Neuronal stem cell (in vitro differentiated cells): Measurements from ENCODE around the gene POPDC3.

Experiments used
- DNase-seq: peaks from one replicate; pipeline ENCODE4 v3.0.0-alpha.2; 2013; ENCODE audit warnings: low spot score
- H2AFZ ChIP-seq: one replicate; pipeline ENCODE4 v1.6.1; 2013; ENCODE audit warnings: mild to moderate bottlenecking, low read length, inconsistent platforms
- H2AK5ac ChIP-seq: 2 replicates; pipeline ENCODE4 v1.6.1; 2013; ENCODE audit warnings: low read depth, mild to moderate bottlenecking, inconsistent platforms, low read length, moderate library complexity, mixed read lengths
- H2BK120ac ChIP-seq: 2 replicates; pipeline ENCODE4 v1.6.1; 2013; ENCODE audit warnings: low read depth, mild to moderate bottlenecking, inconsistent platforms, low read length, moderate library complexity, mixed read lengths
- H2BK12ac ChIP-seq: one replicate; pipeline ENCODE4 v1.6.1; 2013; ENCODE audit warnings: low read length, inconsistent platforms
- H2BK15ac ChIP-seq: 2 replicates; pipeline ENCODE4 v1.6.1; 2013; ENCODE audit warnings: mild to moderate bottlenecking, low read length, inconsistent platforms, mixed read lengths
- H2BK5ac ChIP-seq: one replicate; pipeline ENCODE4 v1.6.1; 2013; ENCODE audit warnings: inconsistent platforms, mild to moderate bottlenecking, low read length, moderate library complexity
- H3K14ac ChIP-seq: one replicate; pipeline ENCODE4 v1.6.1; 2013; ENCODE audit warnings: low read length, inconsistent platforms
- H3K18ac ChIP-seq: 2 replicates; pipeline ENCODE4 v1.6.1; 2013; ENCODE audit warnings: low read length, inconsistent platforms
- H3K23ac ChIP-seq: 2 replicates; pipeline ENCODE4 v1.6.1; 2013; ENCODE audit warnings: low read depth, mild to moderate bottlenecking, mixed read lengths, low read length, inconsistent platforms; ENCODE audit not compliant: poor library complexity
- H3K27ac ChIP-seq: replicated peaks from 3 replicates; pipeline ENCODE4 v1.5.1; 2013; ENCODE audit warnings: low read length, inconsistent platforms
- H3K27me3 ChIP-seq, 3 experiments: 2 replicates each; pipeline ENCODE4 v1.6.1; 2013; ENCODE audit warnings: low read length in 3 of 3, mild to moderate bottlenecking in 2 of 3, inconsistent platforms in 1 of 3, low read depth in 1 of 3, mixed read lengths in 1 of 3, moderate library complexity in 1 of 3; ENCODE audit not compliant: control insufficient read depth in 3 of 3, insufficient read depth in 3 of 3
- H3K36me3 ChIP-seq, 2 donors: replicated peaks in 1 of 2; 2 replicates each; pipeline ENCODE4 v1.6.1; 2013; ENCODE audit warnings: low read length in 2 of 2; ENCODE audit not compliant: control insufficient read depth in 2 of 2, insufficient read depth in 2 of 2
- H3K4ac ChIP-seq: 2 replicates; pipeline ENCODE4 v1.6.1; 2013; ENCODE audit warnings: inconsistent platforms, mild to moderate bottlenecking, low read length, moderate library complexity
- H3K4me1 ChIP-seq, 2 donors: 1 replicate in 1 of 2; 2 replicates in 1 of 2; pipeline ENCODE4 v1.6.1; 2013; ENCODE audit warnings: low read length in 2 of 2, low read depth in 1 of 2; ENCODE audit not compliant: control insufficient read depth in 2 of 2, insufficient read depth in 1 of 2
- H3K4me2 ChIP-seq: one replicate; pipeline ENCODE4 v1.6.1; 2013; ENCODE audit warnings: mild to moderate bottlenecking, low read length, inconsistent platforms; ENCODE audit not compliant: insufficient read depth, poor library complexity, severe bottlenecking
- H3K4me3 ChIP-seq, 2 donors: 2 replicates each; pipeline ENCODE4 v1.5.1; 2013; ENCODE audit warnings: low read length in 2 of 2, mild to moderate bottlenecking in 2 of 2, inconsistent platforms in 1 of 2, moderate library complexity in 1 of 2
- H3K79me1 ChIP-seq: one replicate; pipeline ENCODE4 v1.6.1; 2013; ENCODE audit warnings: low read depth, mild to moderate bottlenecking, inconsistent platforms, low read length, moderate library complexity
- H3K9ac ChIP-seq: one replicate; pipeline ENCODE4 v1.6.1; 2013; ENCODE audit warnings: mild to moderate bottlenecking, low read depth, low read length, inconsistent platforms; ENCODE audit not compliant: poor library complexity
- H3K9me3 ChIP-seq, 2 donors: replicated peaks in 1 of 2; 2 replicates each; pipeline versions ENCODE3 to v1.6.1; 2013; ENCODE audit warnings: low read length in 2 of 2, mild to moderate bottlenecking in 2 of 2, inconsistent platforms in 1 of 2, low read depth in 1 of 2, mixed read lengths in 1 of 2, moderate library complexity in 1 of 2; ENCODE audit not compliant: control insufficient read depth in 2 of 2, insufficient read depth in 1 of 2
- H4K8ac ChIP-seq: one replicate; pipeline ENCODE4 v1.6.1; 2013; ENCODE audit warnings: low read depth, mild to moderate bottlenecking, inconsistent platforms, low read length, moderate library complexity
- H4K91ac ChIP-seq: one replicate; pipeline ENCODE4 v1.6.1; 2013; ENCODE audit warnings: low read length, low read depth, mild to moderate bottlenecking, inconsistent platforms; ENCODE audit not compliant: poor library complexity
- WGBS, 2 donors: extraction: QIAGEN DNeasy Blood & Tissue Kit; methylation state at CpG; one replicate each; pipeline ENCODE4 v1.1.7; 2013; ENCODE audit warnings: missing lambda C conversion rate in 2 of 2, mixed read lengths in 1 of 2; ENCODE audit not compliant: insufficient read length in 2 of 2, insufficient replicate concordance in 1 of 2; ENCODE audit errors: extremely low coverage in 2 of 2; 5-methylcytosine and 5-hydroxymethylcytosine counted together

The POPDC3 gene

DNA sequence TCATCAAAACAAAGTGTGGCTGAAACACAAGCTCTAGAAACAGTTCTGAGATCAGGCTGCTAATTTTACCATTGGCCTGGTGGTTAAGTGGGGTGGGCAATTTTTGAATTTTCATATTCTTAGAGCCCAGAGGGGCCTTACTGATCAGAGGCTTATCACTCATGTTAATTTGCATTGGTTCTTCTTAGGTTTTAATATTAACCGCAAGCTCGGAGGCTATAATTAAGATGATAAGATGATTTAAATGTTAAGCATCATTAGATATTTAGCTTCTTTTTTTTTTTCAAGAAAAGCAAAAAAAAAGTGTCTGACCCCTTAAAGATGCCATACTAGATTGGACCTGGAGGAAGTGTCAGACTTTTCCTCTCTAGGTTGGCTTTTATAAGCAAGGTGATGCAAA, 8.4 kb upstream of the POPDC3 start:
- Histone ChIP-seq H3K18ac (no peak overlapping the region), H2AFZ (no peak overlapping the region), H3K27me3 (peaks cover 0 to 8% (median 0%) of the 10 kb centered on the region in 3 experiments), H3K4me3 (no peak overlapping the region), H2BK15ac (no peak overlapping the region), H3K23ac (no peak overlapping the region), H2BK5ac (no peak overlapping the region), H3K79me1 (no peaks in the 10 kb centered on the region), H3K9me3 (no peaks in the 10 kb centered on the region), H2BK120ac (no peak overlapping the region), H3K14ac (no peak overlapping the region), H3K27ac (no peak overlapping the region), H3K4me1 (no peaks in the 10 kb centered on the region), H2AK5ac (no peak overlapping the region), H4K91ac (no peak overlapping the region), H3K36me3 (no peaks in the 10 kb centered on the region), H3K4me2 (no peak overlapping the region), H2BK12ac (no peak overlapping the region), H3K9ac (no peak overlapping the region), H4K8ac (no peak overlapping the region), H3K4ac (no peak overlapping the region)
- WGBS, 2 donors, result no CpG with 5 or more reads among the region's 2 CpGs
- no peak for DNase-seq

DNA sequence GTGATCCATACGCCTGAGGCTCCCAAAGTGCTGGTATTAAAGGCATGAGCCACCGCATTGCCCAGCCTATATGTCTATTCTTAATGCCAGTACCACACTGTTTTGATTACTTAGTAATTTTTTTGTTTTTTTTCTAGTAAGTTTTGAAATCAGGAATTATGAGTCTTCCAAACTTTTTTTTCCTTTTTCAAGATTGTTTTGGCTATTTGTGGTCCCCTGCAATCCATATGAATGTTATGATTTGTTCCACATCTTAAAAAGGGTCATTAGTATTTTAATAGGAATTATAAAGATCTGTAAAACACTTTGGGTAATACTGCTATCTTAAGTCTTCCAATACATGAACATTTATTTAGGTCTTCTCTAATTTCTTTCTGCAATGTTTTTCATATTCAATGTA, 6.8 kb upstream of the POPDC3 start:
- Histone ChIP-seq H3K27me3 (peaks cover 0 to 24% (median 0%) of the 10 kb centered on the region in 3 experiments), H3K79me1 (no peaks in the 10 kb centered on the region), H2BK15ac (no peak overlapping the region), H3K4me3 (no peak overlapping the region), H2BK120ac (no peak overlapping the region), H3K36me3 (no peaks in the 10 kb centered on the region), H2BK5ac (no peak overlapping the region), H3K27ac (no peak overlapping the region), H2BK12ac (no peak overlapping the region), H2AK5ac (no peak overlapping the region), H4K8ac (no peak overlapping the region), H3K18ac (no peak overlapping the region), H3K9ac (no peak overlapping the region), H3K4me2 (no peak overlapping the region), H3K9me3 (no peaks in the 10 kb centered on the region), H3K23ac (no peak overlapping the region), H4K91ac (no peak overlapping the region), H3K4ac (no peak overlapping the region), H3K4me1 (no peaks in the 10 kb centered on the region), H3K14ac (no peak overlapping the region), H2AFZ (no peak overlapping the region)
- no peak for DNase-seq
- WGBS, 2 donors, result no CpG with 5 or more reads among the region's 2 CpGs

DNA sequence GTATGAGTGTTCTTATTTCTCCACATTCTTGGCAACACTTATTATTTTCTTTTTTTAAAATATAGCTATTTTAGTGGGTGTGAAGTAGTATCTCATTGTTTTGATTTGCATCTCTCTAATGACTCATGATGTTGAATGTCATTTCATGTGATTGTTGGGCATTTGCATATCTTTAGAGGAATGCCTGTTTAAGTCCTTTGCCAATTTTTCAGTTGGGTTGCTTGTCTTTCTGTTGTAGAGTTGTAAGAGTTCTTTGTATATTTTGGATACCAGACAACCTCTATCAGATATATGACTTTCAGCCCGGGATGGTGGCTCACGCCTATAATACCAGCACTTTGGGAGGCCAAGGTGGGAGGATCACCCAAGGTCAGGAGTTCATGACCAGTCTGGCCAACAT, 5.1 kb upstream of the POPDC3 start:
- no peak overlapping the region for H4K91ac ChIP-seq
- no peak overlapping the region for H3K27ac ChIP-seq
- H2BK12ac ChIP-seq, result no peak overlapping the region

DNA sequence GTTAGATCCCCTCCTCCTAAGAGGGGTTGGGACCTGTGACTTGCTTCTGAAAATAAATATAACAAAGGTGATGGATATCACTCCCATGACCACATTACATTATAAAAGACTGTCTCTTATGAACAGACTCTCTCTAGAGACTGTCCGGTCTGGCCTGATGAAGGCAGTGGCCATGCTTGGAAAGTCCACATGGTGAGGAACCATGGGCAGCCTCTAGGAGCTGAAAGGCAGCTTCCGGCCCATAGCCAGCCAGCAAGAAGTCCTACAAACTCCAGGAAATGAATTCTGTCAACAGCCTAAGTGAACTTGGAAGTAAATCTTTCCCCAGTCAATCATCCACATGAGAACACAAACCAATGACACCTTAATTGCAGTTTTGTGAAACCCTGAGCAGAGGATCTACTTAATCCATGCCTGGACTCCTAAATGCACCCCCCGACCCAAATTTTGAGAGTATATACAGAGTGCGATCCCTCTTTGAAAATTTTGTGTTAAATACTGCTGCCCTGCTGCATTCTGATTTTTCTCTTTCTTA, 2.2 kb upstream of the POPDC3 start:
- no peak overlapping the region for H2AK5ac ChIP-seq
- H3K4ac ChIP-seq, result no peak overlapping the region
- no peak overlapping the region for H3K4me3 ChIP-seq
- no peak overlapping the region for H2BK15ac ChIP-seq
- no peak overlapping the region for H3K14ac ChIP-seq
- no peaks in the 10 kb centered on the region for H3K9me3 ChIP-seq
- no peak overlapping the region for H4K8ac ChIP-seq
- H2BK12ac ChIP-seq, result no peak overlapping the region
- no peak overlapping the region for H3K27ac ChIP-seq
- H2BK5ac ChIP-seq, result no peak overlapping the region
- WGBS, 2 donors, result no CpG with 5 or more reads among the region's 4 CpGs
- no peak overlapping the region for H2AFZ ChIP-seq
- no peak overlapping the region for H3K18ac ChIP-seq
- H3K79me1 ChIP-seq, result no peaks in the 10 kb centered on the region
- H3K27me3 ChIP-seq, result peaks cover 0 to 62% (median 6%) of the 10 kb centered on the region in 3 experiments
- H3K9ac ChIP-seq, result no peak overlapping the region
- H4K91ac ChIP-seq, result no peak overlapping the region
- H3K23ac ChIP-seq, result no peak overlapping the region
- H3K4me2 ChIP-seq, result no peak overlapping the region
- no peaks in the 10 kb centered on the region for H3K36me3 ChIP-seq
- peaks cover 0 to 3% of the 10 kb centered on the region in 2 donors for H3K4me1 ChIP-seq
- no peak overlapping the region for H2BK120ac ChIP-seq
- no peak for DNase-seq

More for the DNA sequence above, 5.1 kb upstream of the POPDC3 start:
- no peak overlapping the region for H3K9ac ChIP-seq
- H2AFZ ChIP-seq, result no peak overlapping the region
- no peak overlapping the region for H2BK120ac ChIP-seq
- no peak for DNase-seq
- peaks cover 0 to 3% of the 10 kb centered on the region in 2 donors for H3K4me1 ChIP-seq
- no peak overlapping the region for H3K4ac ChIP-seq
- no peak overlapping the region for H2BK5ac ChIP-seq
- H3K9me3 ChIP-seq, result no peaks in the 10 kb centered on the region
- peaks cover 0 to 40% (median 0%) of the 10 kb centered on the region in 3 experiments for H3K27me3 ChIP-seq
- H2BK15ac ChIP-seq, result no peak overlapping the region
- H3K14ac ChIP-seq, result no peak overlapping the region
- no peak overlapping the region for H4K8ac ChIP-seq
- no peak overlapping the region for H3K23ac ChIP-seq
- no peak overlapping the region for H2AK5ac ChIP-seq
- H3K18ac ChIP-seq, result no peak overlapping the region
- no CpG with 5 or more reads among the region's 2 CpGs for WGBS, 2 donors
- no peaks in the 10 kb centered on the region for H3K36me3 ChIP-seq
- H3K79me1 ChIP-seq, result no peaks in the 10 kb centered on the region
- H3K4me2 ChIP-seq, result no peak overlapping the region
- H3K4me3 ChIP-seq, result no peak overlapping the region
